Measurements from ENCODE around the gene MCRIP1.

MCRIP1 gene

GRCh38 chr17:81823820-81824550 lies 9.1 kb downstream of the MCRIP1 start:
- WGBS, result 94% methylated on average over 33 of the region's 33 CpGs
- no peaks in the 10 kb centered on the region for H3K27me3 ChIP-seq (ENCODE audit: insufficient read depth, low read length)
- no peaks in the 10 kb centered on the region for H3K36me3 ChIP-seq (ENCODE audit: insufficient read depth, low read length)
- H3K4me3 ChIP-seq (ENCODE audit: low read length), result no peak overlapping the region
- no peak overlapping the region for H3K27ac ChIP-seq (ENCODE audit: low read depth, low read length)
- H3K9ac ChIP-seq (ENCODE audit: low read depth, low read length), result no peak overlapping the region
- H3K9me3 ChIP-seq (ENCODE audit: insufficient read depth, low read depth, low read length), result no peaks in the 10 kb centered on the region
- peaks cover 6% of the 10 kb centered on the region for H3K4me1 ChIP-seq (ENCODE audit: insufficient read depth, low read length)

- Histone ChIP-seq H3K9me3 (ENCODE audit: insufficient read depth, low read depth, low read length) (no peaks in the 10 kb centered on the region), H3K27me3 (ENCODE audit: insufficient read depth, low read length) (no peaks in the 10 kb centered on the region), H3K4me3 (ENCODE audit: low read length) (no peak overlapping the region), H3K4me1 (ENCODE audit: insufficient read depth, low read length) (peaks cover 6% of the 10 kb centered on the region), H3K27ac (ENCODE audit: low read depth, low read length) (no peak overlapping the region), H3K9ac (ENCODE audit: low read depth, low read length) (no peak overlapping the region), H3K36me3 (ENCODE audit: insufficient read depth, low read length) (no peaks in the 10 kb centered on the region)
- 97% methylated on average over 30 of the region's 30 CpGs for WGBS
Measured at GRCh38 chr17:81822996-81823819, 9.9 kb downstream of the MCRIP1 start.

- no peak overlapping the region for H3K4me3 ChIP-seq (ENCODE audit: low read length)
- no peaks in the 10 kb centered on the region for H3K9me3 ChIP-seq (ENCODE audit: insufficient read depth, low read depth, low read length)
- no peaks in the 10 kb centered on the region for H3K36me3 ChIP-seq (ENCODE audit: insufficient read depth, low read length)
- H3K9ac ChIP-seq (ENCODE audit: low read depth, low read length), result no peak overlapping the region
- H3K27ac ChIP-seq (ENCODE audit: low read depth, low read length), result no peak overlapping the region
- WGBS, result 91% methylated on average over 8 of the region's 8 CpGs
- peaks cover 6% of the 10 kb centered on the region for H3K4me1 ChIP-seq (ENCODE audit: insufficient read depth, low read length)
- no peaks in the 10 kb centered on the region for H3K27me3 ChIP-seq (ENCODE audit: insufficient read depth, low read length)
Measured at GRCh38 chr17:81822312-81822637, 10.8 kb downstream of the MCRIP1 start.

GRCh38 chr17:81821603-81822311 lies 11.3 kb downstream of the MCRIP1 start:
- no peaks in the 10 kb centered on the region for H3K27me3 ChIP-seq (ENCODE audit: insufficient read depth, low read length)
- H3K4me3 ChIP-seq (ENCODE audit: low read length), result no peak overlapping the region
- H3K9ac ChIP-seq (ENCODE audit: low read depth, low read length), result no peak overlapping the region; the same call in 1 of the 2 replicates
- H3K36me3 ChIP-seq (ENCODE audit: insufficient read depth, low read length), result no peaks in the 10 kb centered on the region
- peaks cover 6% of the 10 kb centered on the region for H3K4me1 ChIP-seq (ENCODE audit: insufficient read depth, low read length)
- 86% methylated on average over 20 of the region's 20 CpGs for WGBS
- H3K27ac ChIP-seq (ENCODE audit: low read depth, low read length), result no peak overlapping the region
- H3K9me3 ChIP-seq (ENCODE audit: insufficient read depth, low read depth, low read length), result no peaks in the 10 kb centered on the region

- no peak overlapping the region for H3K27ac ChIP-seq (ENCODE audit: low read depth, low read length)
- WGBS, result 95% methylated on average over 8 of the region's 8 CpGs
- H3K4me1 ChIP-seq (ENCODE audit: insufficient read depth, low read length), result peaks cover 6% of the 10 kb centered on the region
- H3K9ac ChIP-seq (ENCODE audit: low read depth, low read length), result no peak overlapping the region; the same call in 1 of the 2 replicates
- H3K4me3 ChIP-seq (ENCODE audit: low read length), result no peak overlapping the region
- H3K36me3 ChIP-seq (ENCODE audit: insufficient read depth, low read length), result no peaks in the 10 kb centered on the region
- H3K27me3 ChIP-seq (ENCODE audit: insufficient read depth, low read length), result no peaks in the 10 kb centered on the region
- no peaks in the 10 kb centered on the region for H3K9me3 ChIP-seq (ENCODE audit: insufficient read depth, low read depth, low read length)
Measured at GRCh38 chr17:81821147-81821546, 11.9 kb downstream of the MCRIP1 start.

- H3K27ac ChIP-seq (ENCODE audit: low read depth, low read length), result no peak overlapping the region
- no peaks in the 10 kb centered on the region for H3K27me3 ChIP-seq (ENCODE audit: insufficient read depth, low read length)
- no peak overlapping the region for H3K9ac ChIP-seq (ENCODE audit: low read depth, low read length)
- no peak overlapping the region for H3K4me3 ChIP-seq (ENCODE audit: low read length)
- H3K9me3 ChIP-seq (ENCODE audit: insufficient read depth, low read depth, low read length), result no peaks in the 10 kb centered on the region
- peaks cover 6% of the 10 kb centered on the region for H3K4me1 ChIP-seq (ENCODE audit: insufficient read depth, low read length)
- H3K36me3 ChIP-seq (ENCODE audit: insufficient read depth, low read length), result no peaks in the 10 kb centered on the region
- 59% methylated on average over 9 of the region's 13 CpGs for WGBS
Measured at GRCh38 chr17:81819708-81820107, 13.4 kb downstream of the MCRIP1 start.

- no peak overlapping the region for H3K4me3 ChIP-seq (ENCODE audit: low read length)
- no peaks in the 10 kb centered on the region for H3K27me3 ChIP-seq (ENCODE audit: insufficient read depth, low read length)
- no peaks in the 10 kb centered on the region for H3K36me3 ChIP-seq (ENCODE audit: insufficient read depth, low read length)
- no peaks in the 10 kb centered on the region for H3K9me3 ChIP-seq (ENCODE audit: insufficient read depth, low read depth, low read length)
- WGBS, result 61% methylated on average over 7 of the region's 7 CpGs
- no peak overlapping the region for H3K27ac ChIP-seq (ENCODE audit: low read depth, low read length)
- H3K9ac ChIP-seq (ENCODE audit: low read depth, low read length), result no peak overlapping the region
- H3K4me1 ChIP-seq (ENCODE audit: insufficient read depth, low read length), result peaks cover 6% of the 10 kb centered on the region
Measured at GRCh38 chr17:81817758-81818147, 15.3 kb downstream of the MCRIP1 start.

GRCh38 chr17:81815646-81815986 lies 17.5 kb downstream of the MCRIP1 start:
- WGBS, result no CpG with 5 or more reads among the region's 2 CpGs

GRCh38 chr17:81814748-81815645 lies 18.1 kb downstream of the MCRIP1 start:
- Histone ChIP-seq H3K36me3 (ENCODE audit: insufficient read depth, low read length) (no peaks in the 10 kb centered on the region), H3K9ac (ENCODE audit: low read depth, low read length) (no peak overlapping the region), H3K4me3 (ENCODE audit: low read length) (no peak overlapping the region), H3K9me3 (ENCODE audit: insufficient read depth, low read depth, low read length) (no peaks in the 10 kb centered on the region), H3K4me1 (ENCODE audit: insufficient read depth, low read length) (peaks cover 4% of the 10 kb centered on the region), H3K27ac (ENCODE audit: low read depth, low read length) (no peak overlapping the region), H3K27me3 (ENCODE audit: insufficient read depth, low read length) (no peaks in the 10 kb centered on the region)
- 86% methylated on average over 23 of the region's 24 CpGs for WGBS

More at GRCh38 chr17:81815646-81815986, 17.5 kb downstream of the MCRIP1 start:
- H3K4me1 ChIP-seq (ENCODE audit: insufficient read depth, low read length), result peaks cover 6% of the 10 kb centered on the region
- H3K27me3 ChIP-seq (ENCODE audit: insufficient read depth, low read length), result no peaks in the 10 kb centered on the region
- no peak overlapping the region for H3K4me3 ChIP-seq (ENCODE audit: low read length)
- H3K9ac ChIP-seq (ENCODE audit: low read depth, low read length), result no peak overlapping the region
- H3K9me3 ChIP-seq (ENCODE audit: insufficient read depth, low read depth, low read length), result no peaks in the 10 kb centered on the region
- no peaks in the 10 kb centered on the region for H3K36me3 ChIP-seq (ENCODE audit: insufficient read depth, low read length)
- no peak overlapping the region for H3K27ac ChIP-seq (ENCODE audit: low read depth, low read length)

- Histone ChIP-seq H3K4me1 (ENCODE audit: insufficient read depth, low read length) (no peaks in the 10 kb centered on the region), H3K36me3 (ENCODE audit: insufficient read depth, low read length) (no peaks in the 10 kb centered on the region), H3K4me3 (ENCODE audit: low read length) (no peak overlapping the region), H3K27ac (ENCODE audit: low read depth, low read length) (no peak overlapping the region), H3K9me3 (ENCODE audit: insufficient read depth, low read depth, low read length) (no peaks in the 10 kb centered on the region), H3K27me3 (ENCODE audit: insufficient read depth, low read length) (no peaks in the 10 kb centered on the region), H3K9ac (ENCODE audit: low read depth, low read length) (no peak overlapping the region)
- 93% methylated on average over 37 of the region's 41 CpGs for WGBS
Measured at GRCh38 chr17:81813861-81814683, 19.0 kb downstream of the MCRIP1 start.

Data from HUES64 (cell line).